Mammary microvascular endothelial cell (primary cell): ENCODE results near the gene EMC9. TPM values are rescaled to one million over a fixed set of nuclear protein-coding genes. Genes with fewer than 3 reads are reported as not detected.

ENCODE experiments used
- total RNA-seq: library from RNA; depleted of rRNA; stranded (reverse); fragments of >200 nt; gene quantifications from 2 replicates; pipeline ENCODE4 v1.2.3, GENCODE V29; 2015

Gene EMC9
- 15.7 and 22.2 TPM in 2 replicates for total RNA-seq

GRCh38 chr14:24141097-24141880, at the start of gene EMC9:
TSS of gene EMC9 (minus strand) at chr14:24141591. CDS start at chr14:24141304, 287 bp downstream.

GRCh38 chr14:24188251-24189058, 47.1 kb upstream of the EMC9 start, which contains the start of gene IPO4:
TSS of gene IPO4 (minus strand) at chr14:24188816. CDS start at chr14:24188787, 29 bp downstream.

GRCh38 chr14:24171422-24172260, 30.2 kb upstream of the EMC9 start, which contains the start of gene REC8:
TSS of gene REC8 (plus strand) at chr14:24172080. CDS start at chr14:24172553, 473 bp downstream.

GRCh38 chr14:24160850-24161804, 19.7 kb upstream of the EMC9 start, which contains the start of gene IRF9:
TSS of gene IRF9 (plus strand) at chr14:24161265. CDS start at chr14:24162145, 880 bp downstream.

GRCh38 chr14:24146978-24147760, 5.8 kb upstream of the EMC9 start, which contains the start of gene RNF31:
TSS of gene RNF31 (plus strand) at chr14:24147498. CDS start at chr14:24147699, 201 bp downstream.

DNA sequence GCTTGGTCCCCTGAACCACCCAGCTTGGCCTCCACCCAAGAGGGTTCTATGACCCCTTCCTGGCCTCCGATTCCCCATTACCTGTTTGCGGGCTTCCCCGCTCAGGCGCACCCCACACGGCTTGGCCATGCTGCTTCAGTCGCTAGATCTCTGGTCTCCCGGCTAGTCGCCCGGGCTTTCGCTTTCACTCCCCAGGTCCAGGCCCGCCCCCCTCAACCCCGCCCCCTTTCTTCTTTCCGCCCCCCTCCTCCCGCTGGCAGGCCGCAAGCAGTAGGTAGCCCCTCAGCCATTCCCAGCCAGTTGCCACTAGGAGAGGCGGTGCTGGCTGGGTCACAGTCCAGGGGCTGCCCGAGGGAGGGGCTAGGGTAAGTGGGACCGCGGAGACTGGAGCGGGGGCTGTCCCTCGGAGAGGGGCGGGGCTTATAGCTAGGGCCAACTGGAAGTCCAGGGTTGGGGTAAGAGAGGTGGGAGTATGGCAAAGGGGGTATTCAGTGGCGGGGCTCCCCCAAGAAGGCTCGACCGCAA, 5.1 kb upstream of the EMC9 start, which contains the start of gene PSME2:
Gene PSME2 (minus strand): TSS at position 158 of the 525 bp plus-strand sequence. CDS start 29 bp downstream, at position 129.

DNA sequence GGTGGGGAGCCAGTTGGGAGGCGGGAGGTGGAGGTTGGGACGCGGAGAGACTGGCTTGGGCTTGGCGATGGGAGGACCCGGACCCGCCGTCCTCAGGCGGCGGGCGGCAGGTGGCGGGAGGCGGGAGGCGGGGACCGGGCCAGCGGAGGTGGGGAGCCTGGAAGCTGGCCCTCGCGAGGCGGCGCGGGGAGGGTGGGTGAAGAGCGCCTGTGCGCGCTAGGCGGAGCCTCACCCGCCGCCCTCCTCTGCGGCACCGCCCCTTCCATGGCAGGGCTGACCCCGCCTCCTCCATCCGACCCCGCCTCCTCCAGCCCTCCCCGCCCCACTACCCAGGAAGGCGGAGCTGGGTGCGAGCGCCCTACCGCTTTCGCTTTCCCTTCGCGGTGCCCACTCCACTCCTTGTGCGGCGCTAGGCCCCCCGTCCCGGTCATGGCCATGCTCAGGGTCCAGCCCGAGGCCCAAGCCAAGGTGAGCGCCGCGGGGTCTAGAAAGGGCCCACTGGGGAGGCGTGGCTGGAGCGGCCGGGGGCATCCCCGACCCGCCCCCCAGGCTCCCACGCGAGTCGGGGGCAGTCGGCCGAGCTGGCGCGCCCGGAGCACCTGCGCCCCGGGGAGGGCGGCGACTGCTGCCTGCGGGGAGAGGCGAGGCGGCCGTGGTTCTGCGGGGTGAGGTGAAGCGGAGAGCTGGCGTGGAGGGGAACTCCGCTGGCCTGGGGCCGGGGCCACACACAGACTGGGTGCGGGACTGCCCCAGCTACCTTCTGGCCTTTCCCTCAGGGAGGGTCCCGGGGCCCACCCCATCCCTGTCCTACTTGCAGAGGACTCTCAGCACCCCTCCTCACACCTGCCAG, 5.3 kb downstream of the EMC9 start, which contains the start of gene PSME1:
Gene PSME1 (plus strand): TSS at position 361 of the 850 bp plus-strand sequence. CDS start 69 bp downstream, at position 430.

GRCh38 chr14:24130380-24130716, 11.0 kb downstream of the EMC9 start, which contains the start of gene FITM1:
TSS of gene FITM1 (plus strand) at chr14:24130659. CDS start at chr14:24131564, 905 bp downstream.

DNA sequence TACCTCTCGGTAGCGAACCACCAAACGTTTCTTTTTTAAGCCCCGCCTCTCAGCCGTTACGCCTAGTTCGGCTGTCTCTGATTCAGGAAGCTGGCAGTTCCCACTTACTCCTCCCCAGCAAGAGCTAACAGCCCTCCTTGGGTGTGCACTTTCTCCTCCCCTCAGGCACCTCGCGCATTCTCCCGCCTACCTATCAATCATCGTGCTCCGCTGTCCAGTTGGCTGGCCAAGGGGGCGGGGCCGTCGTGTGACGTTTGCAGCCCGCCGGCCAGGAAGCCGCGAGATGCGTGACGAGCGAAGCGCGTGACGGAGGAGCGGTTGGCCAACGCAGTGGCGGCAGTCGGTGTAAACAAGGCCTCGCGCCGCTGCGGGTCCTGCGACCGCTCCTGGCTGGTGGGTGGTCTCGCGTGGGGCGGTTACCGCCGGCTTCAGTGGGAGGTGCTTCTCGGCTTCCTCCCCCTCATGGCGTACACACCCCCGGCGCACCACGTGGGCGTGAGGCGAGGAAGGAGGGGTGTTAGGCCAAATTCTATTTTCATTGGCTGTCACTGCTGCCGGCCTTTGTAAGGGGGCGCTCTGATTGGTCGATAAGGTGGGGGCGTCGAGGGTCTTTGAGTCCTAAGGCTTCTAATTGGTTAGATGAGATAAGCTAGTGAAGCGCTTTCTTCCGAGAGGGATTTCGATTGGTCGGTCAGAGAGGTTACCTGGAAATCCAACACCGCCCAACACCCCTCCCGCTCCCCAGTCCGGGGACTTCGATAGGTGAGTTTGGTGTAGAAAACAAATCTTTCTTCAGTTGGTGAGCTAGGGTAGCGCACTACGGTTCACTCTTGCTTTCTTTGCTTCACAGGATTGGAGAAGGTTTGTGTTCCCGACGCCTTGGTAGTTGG, 26.6 kb downstream of the EMC9 start, which contains the start of the genes DCAF11 and NRL:
Gene DCAF11 (plus strand): TSS at position 246 of the 890 bp plus-strand sequence. CDS start 818 bp downstream, outside the sequence.
Gene NRL (minus strand): TSS at position 418 of the 890 bp plus-strand sequence. CDS start 32,101 bp downstream, outside the sequence.

GRCh38 chr14:24093901-24094840, 47.2 kb downstream of the EMC9 start, which contains the start of gene PCK2:
TSS of gene PCK2 (plus strand) at chr14:24094311. CDS start at chr14:24094406, 95 bp downstream.

Other genes with a start within 250 kb of the EMC9 start
- gene DHRS4, start 187.8 kb downstream of the EMC9 start, total RNA-seq = 54.6 and 64.4 TPM in 2 replicates
- 16.9 and 24.7 TPM in 2 replicates for gene DHRS4L2, start 152.7 kb downstream of the EMC9 start, total RNA-seq
- 0.05 TPM in 1 of 2 replicates, not detected in the other for gene CARMIL3, start 89.6 kb downstream of the EMC9 start, total RNA-seq
- gene CPNE6, start 70.0 kb downstream of the EMC9 start, total RNA-seq = not detected in 2 replicates
- gene PCK2, start 47.3 kb downstream of the EMC9 start, total RNA-seq = 7.9 and 24.3 TPM in 2 replicates
- 43.6 and 46.1 TPM in 2 replicates for gene DCAF11, start 26.8 kb downstream of the EMC9 start, total RNA-seq
- 0.74 and 1.3 TPM in 2 replicates for gene NRL, start 26.6 kb downstream of the EMC9 start, total RNA-seq
- gene FITM1, start 10.9 kb downstream of the EMC9 start, total RNA-seq = 0.10 TPM in 1 of 2 replicates, not detected in the other
- gene PSME1, start 5.4 kb downstream of the EMC9 start, total RNA-seq = 311 and 318 TPM in 2 replicates
- gene PSME2, start 5.0 kb upstream of the EMC9 start, total RNA-seq = 179 and 201 TPM in 2 replicates
- 41.4 and 59.8 TPM in 2 replicates for gene RNF31, start 5.9 kb upstream of the EMC9 start, total RNA-seq
- gene IRF9, start 19.7 kb upstream of the EMC9 start, total RNA-seq = 55.8 and 57.5 TPM in 2 replicates
- gene REC8, start 30.5 kb upstream of the EMC9 start, total RNA-seq = 14.8 and 16.6 TPM in 2 replicates
- gene IPO4, start 47.2 kb upstream of the EMC9 start, total RNA-seq = 61.1 and 67.6 TPM in 2 replicates
- gene TM9SF1, start 53.9 kb upstream of the EMC9 start, total RNA-seq = 52.3 and 57.7 TPM in 2 replicates
- not detected in 2 replicates for gene TSSK4, start 64.1 kb upstream of the EMC9 start, total RNA-seq
- gene CHMP4A, start 71.9 kb upstream of the EMC9 start, total RNA-seq = 44.2 and 49.3 TPM in 2 replicates
- 15.8 and 15.9 TPM in 2 replicates for gene MDP1, start 74.5 kb upstream of the EMC9 start, total RNA-seq
- 259 and 294 TPM in 2 replicates for gene NEDD8, start 90.8 kb upstream of the EMC9 start, total RNA-seq
- 66.4 and 67.7 TPM in 2 replicates for gene GMPR2, start 91.3 kb upstream of the EMC9 start, total RNA-seq
- 72.0 and 90.4 TPM in 2 replicates for gene TINF2, start 101.0 kb upstream of the EMC9 start, total RNA-seq
- 0.27 and 2.1 TPM in 2 replicates for gene TGM1, start 121.6 kb upstream of the EMC9 start, total RNA-seq
- gene RABGGTA, start 130.0 kb upstream of the EMC9 start, total RNA-seq = 33.1 and 48.0 TPM in 2 replicates
- 25.0 and 29.0 TPM in 2 replicates for gene DHRS1, start 158.2 kb upstream of the EMC9 start, total RNA-seq
- 25.0 and 27.2 TPM in 2 replicates for gene NOP9, start 158.3 kb upstream of the EMC9 start, total RNA-seq
- gene CIDEB, start 166.4 kb upstream of the EMC9 start, total RNA-seq = 14.5 and 19.0 TPM in 2 replicates
- gene LTB4R2, start 168.5 kb upstream of the EMC9 start, total RNA-seq = 3.9 and 5.0 TPM in 2 replicates
- 12.9 and 16.3 TPM in 2 replicates for gene LTB4R, start 169.9 kb upstream of the EMC9 start, total RNA-seq
- 21.3 and 26.8 TPM in 2 replicates for gene ADCY4, start 193.5 kb upstream of the EMC9 start, total RNA-seq
- 2.3 and 4.4 TPM in 2 replicates for gene RIPK3, start 198.4 kb upstream of the EMC9 start, total RNA-seq
- gene NFATC4, start 226.6 kb upstream of the EMC9 start, total RNA-seq = 4.1 and 9.0 TPM in 2 replicates